SK-N-MC (cell line): ENCODE data around the gene KCNJ10.

Experiments used
- DNase-seq: peaks from one replicate; pipeline ENCODE4 v3.0.0-alpha.2; 2011; ENCODE audit warnings: low read depth, low spot score
- H3K27ac ChIP-seq: fragments of 200-600 bp; sonication (generic); 2 replicates; pipeline ENCODE4 v1.5.1; 2016; ENCODE audit warnings: mixed run types
- H3K36me3 ChIP-seq: fragments of 200-600 bp; sonication (generic); 2 replicates; pipeline ENCODE4 v1.6.1; 2017; ENCODE audit warnings: antibody characterized with exemption, low read length, mixed read lengths; ENCODE audit not compliant: insufficient read depth
- H3K4me3 ChIP-seq: fragments of 200-600 bp; sonication (generic); 2 replicates; pipeline ENCODE4 v1.5.1; 2016
- H3K9ac ChIP-seq: fragments of 200-600 bp; sonication (generic); 2 replicates; pipeline ENCODE4 v1.8.0; 2017; ENCODE audit warnings: mixed run types, mixed read lengths; ENCODE audit not compliant: insufficient read length
- H3K9me3 ChIP-seq: fragments of 200-600 bp; sonication (generic); 2 replicates; pipeline ENCODE4 v1.6.1; 2017; ENCODE audit warnings: low read depth, mild to moderate bottlenecking, antibody characterized with exemption, low read length, moderate library complexity, mixed read lengths
- EZH2 ChIP-seq: fragments of 200-600 bp; sonication (generic); IDR thresholded peaks from one replicate; pipeline ENCODE4 v1.6.1; 2017; ENCODE audit warnings: antibody characterized with exemption
- FOXP2 ChIP-seq: optimal IDR thresholded peaks from 2 replicates; pipeline ENCODE3; 2011; ENCODE audit warnings: mild to moderate bottlenecking, moderate library complexity; ENCODE audit not compliant: insufficient read depth; ENCODE audit errors: extremely low read length, control extremely low read depth
- POLR2AphosphoS5 ChIP-seq: IDR thresholded peaks from 2 replicates; pipeline ENCODE4 v1.6.1; 2012; ENCODE audit warnings: mild to moderate bottlenecking, low read depth, low read length, borderline replicate concordance

Gene KCNJ10

DNA sequence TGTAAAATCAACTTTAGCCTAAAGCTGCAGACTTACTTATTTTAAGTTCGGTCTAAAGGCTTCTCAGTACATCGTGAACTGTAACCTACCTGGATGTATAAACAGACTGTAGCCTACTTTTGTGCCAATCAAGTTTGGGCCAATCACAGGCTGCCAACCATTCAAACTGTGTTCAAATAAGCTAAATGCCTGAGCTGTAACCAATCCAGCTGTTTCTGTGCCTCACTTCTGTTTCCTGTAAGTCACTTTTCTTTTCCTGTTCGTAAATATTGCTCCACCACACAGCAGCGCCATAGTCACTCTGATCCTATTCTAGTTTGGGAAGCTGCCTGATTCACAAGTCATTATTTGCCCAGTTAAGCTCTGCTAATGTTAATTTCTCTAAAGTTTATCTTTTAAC, 78.4 kb downstream of the KCNJ10 start:
- TF ChIP-seq FOXP2 (no peak), EZH2 (no peak), POLR2AphosphoS5 (no peak)
- Histone ChIP-seq H3K4me3 (peak overlapping the region; percentile 44), H3K36me3 (no peaks in the 10 kb centered on the region), H3K27ac (no peak overlapping the region), H3K9ac (no peak overlapping the region), H3K9me3 (no peaks in the 10 kb centered on the region)
- no peak for DNase-seq

- TF ChIP-seq FOXP2, result no peak
- no peak for TF ChIP-seq POLR2AphosphoS5
- TF ChIP-seq EZH2, result no peak
- Histone ChIP-seq H3K9me3 (no peaks in the 10 kb centered on the region), H3K36me3 (no peaks in the 10 kb centered on the region), H3K9ac (no peak overlapping the region), H3K4me3 (no peak overlapping the region), H3K27ac (no peak overlapping the region)
- no peak for DNase-seq
These were observed 80.0 kb downstream of the KCNJ10 start for GRCh38 chr1:159990005-159990404.

DNA sequence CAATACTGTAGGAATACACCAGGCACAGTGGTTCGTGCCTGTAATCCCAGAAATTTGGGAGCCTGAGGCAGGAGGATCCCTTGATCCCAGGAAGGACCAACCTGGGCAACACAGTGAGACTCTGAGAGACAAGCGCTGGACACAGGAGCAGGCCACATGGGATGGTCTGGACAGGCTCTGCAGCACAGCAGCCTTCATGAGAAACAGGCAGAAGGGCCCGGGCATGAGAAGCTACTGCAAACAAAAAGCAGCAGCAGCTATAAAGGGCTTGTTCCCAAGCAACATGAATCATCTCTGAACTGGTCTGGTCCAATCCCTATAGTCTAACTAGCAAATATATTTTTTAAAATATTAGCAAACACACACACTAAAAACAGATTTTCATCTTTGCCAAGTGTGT, 80.4 kb downstream of the KCNJ10 start:
- no peak overlapping the region for H3K9ac ChIP-seq
- no peak overlapping the region for H3K27ac ChIP-seq
- no peak overlapping the region for H3K4me3 ChIP-seq
- TF ChIP-seq FOXP2, result no peak
- TF ChIP-seq POLR2AphosphoS5, result no peak
- no peak for TF ChIP-seq EZH2
- no peaks in the 10 kb centered on the region for H3K9me3 ChIP-seq
- no peaks in the 10 kb centered on the region for H3K36me3 ChIP-seq
- DNase-seq, result no peak

GRCh38 chr1:159988006-159988405, 82.0 kb downstream of the KCNJ10 start:
- no peaks in the 10 kb centered on the region for H3K36me3 ChIP-seq
- no peak overlapping the region for H3K9ac ChIP-seq
- TF ChIP-seq POLR2AphosphoS5 (no peak), FOXP2 (no peak), EZH2 (no peak)
- no peak overlapping the region for H3K4me3 ChIP-seq
- H3K9me3 ChIP-seq, result no peaks in the 10 kb centered on the region
- no peak for DNase-seq
- H3K27ac ChIP-seq, result no peak overlapping the region

DNA sequence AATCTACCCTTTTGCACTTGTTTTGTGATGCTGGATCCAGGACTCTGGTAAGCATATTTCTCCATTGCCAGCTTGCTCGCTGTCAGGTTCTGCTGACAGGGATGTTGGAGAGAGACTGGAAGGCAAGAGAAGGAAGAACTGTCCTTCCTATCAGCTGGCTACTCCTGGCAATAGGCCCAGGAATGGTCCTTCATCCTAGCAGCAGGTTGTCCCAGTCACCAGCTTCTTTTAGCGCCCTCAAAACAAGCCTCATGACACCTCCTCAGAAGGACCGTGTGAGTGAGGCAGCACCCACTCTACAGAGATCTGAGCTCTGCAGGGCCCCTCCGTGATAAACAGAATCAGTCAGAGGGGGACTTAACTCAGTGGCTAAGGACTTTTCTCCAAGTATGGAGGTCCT, 82.8 kb downstream of the KCNJ10 start:
- Histone ChIP-seq H3K27ac (no peak overlapping the region), H3K9me3 (no peaks in the 10 kb centered on the region), H3K4me3 (no peak overlapping the region), H3K36me3 (no peaks in the 10 kb centered on the region), H3K9ac (no peak overlapping the region)
- DNase-seq, result no peak
- TF ChIP-seq FOXP2 (no peak), EZH2 (no peak), POLR2AphosphoS5 (no peak)

DNA sequence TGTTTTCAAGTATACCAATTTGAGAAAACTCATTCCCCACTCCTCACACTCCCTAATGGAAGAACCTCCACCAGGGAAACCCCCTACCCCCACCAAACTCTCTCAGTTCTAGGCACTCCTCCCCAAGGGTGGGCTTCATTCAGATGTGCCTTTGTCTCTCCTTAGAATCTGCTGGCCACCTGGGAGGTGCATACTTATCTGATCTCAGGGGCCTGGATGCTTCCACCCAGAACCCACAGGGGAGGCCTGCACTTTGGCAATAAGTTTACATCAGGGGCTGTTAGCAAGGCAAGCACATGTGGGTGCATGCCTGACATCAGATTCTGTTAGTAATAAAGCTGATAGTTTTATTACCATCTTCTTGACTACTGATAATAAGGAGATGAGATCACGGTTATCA, 83.4 kb downstream of the KCNJ10 start:
- Histone ChIP-seq H3K36me3 (no peaks in the 10 kb centered on the region), H3K9me3 (no peaks in the 10 kb centered on the region), H3K9ac (no peak overlapping the region), H3K4me3 (no peak overlapping the region), H3K27ac (no peak overlapping the region)
- DNase-seq, result no peak
- TF ChIP-seq POLR2AphosphoS5 (no peak), FOXP2 (no peak), EZH2 (no peak)

GRCh38 chr1:159986093-159986492, 83.9 kb downstream of the KCNJ10 start:
- no peak overlapping the region for H3K27ac ChIP-seq
- no peaks in the 10 kb centered on the region for H3K36me3 ChIP-seq
- H3K9me3 ChIP-seq, result no peaks in the 10 kb centered on the region
- TF ChIP-seq FOXP2, result no peak
- no peak for TF ChIP-seq POLR2AphosphoS5
- no peak overlapping the region for H3K4me3 ChIP-seq
- H3K9ac ChIP-seq, result no peak overlapping the region
- no peak for DNase-seq

DNA sequence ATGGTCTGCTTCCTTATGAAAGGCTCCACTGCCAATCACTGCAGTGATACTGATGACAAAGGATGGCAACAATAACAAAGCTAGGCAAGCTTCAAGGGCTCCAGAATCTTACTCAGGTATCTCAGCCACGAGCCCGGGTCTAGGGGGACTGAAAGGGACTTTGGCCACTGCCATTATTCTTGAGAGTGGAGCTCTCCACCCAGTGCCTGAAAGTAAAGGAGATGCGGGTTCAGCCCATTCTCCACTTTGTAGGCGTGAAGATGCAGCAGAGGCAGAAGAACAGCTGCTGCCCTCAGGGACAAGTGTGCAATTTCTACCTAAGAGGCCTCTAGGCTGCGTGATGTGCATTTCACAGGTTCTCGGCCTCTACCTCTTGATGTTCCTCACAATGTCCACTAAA, 84.5 kb downstream of the KCNJ10 start:
- Histone ChIP-seq H3K9ac (no peak overlapping the region), H3K9me3 (no peaks in the 10 kb centered on the region), H3K27ac (no peak overlapping the region), H3K4me3 (no peak overlapping the region), H3K36me3 (no peaks in the 10 kb centered on the region)
- no peak for DNase-seq
- no peak for TF ChIP-seq POLR2AphosphoS5
- no peak for TF ChIP-seq EZH2
- no peak for TF ChIP-seq FOXP2

GRCh38 chr1:159983681-159984080, 86.3 kb downstream of the KCNJ10 start:
- Histone ChIP-seq H3K4me3 (no peak overlapping the region), H3K36me3 (no peaks in the 10 kb centered on the region), H3K9ac (no peak overlapping the region), H3K9me3 (no peaks in the 10 kb centered on the region), H3K27ac (no peak overlapping the region)
- DNase-seq, result no peak
- no peak for TF ChIP-seq FOXP2

DNA sequence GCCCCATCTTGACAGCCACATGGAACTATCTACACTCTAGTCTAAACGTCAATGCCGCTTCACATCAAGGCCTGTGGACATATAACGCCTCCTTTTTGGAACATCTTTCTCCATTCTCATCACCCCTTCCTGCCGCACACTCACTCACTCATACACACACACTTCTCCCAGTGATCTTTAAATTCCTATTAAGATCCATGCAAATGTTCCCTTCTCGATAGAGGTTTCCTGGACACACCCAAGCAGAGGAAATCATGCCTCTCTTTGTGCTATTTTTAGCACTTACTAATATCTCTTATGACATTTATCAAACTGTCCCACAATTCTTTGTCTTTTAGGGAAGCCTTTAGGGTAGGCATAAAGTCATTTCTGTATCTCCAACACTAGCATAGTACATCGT, 87.7 kb downstream of the KCNJ10 start:
- no peak overlapping the region for H3K9ac ChIP-seq
- DNase-seq, result no peak
- H3K36me3 ChIP-seq, result no peaks in the 10 kb centered on the region
- no peaks in the 10 kb centered on the region for H3K9me3 ChIP-seq
- H3K4me3 ChIP-seq, result no peak overlapping the region
- TF ChIP-seq POLR2AphosphoS5 (no peak), FOXP2 (no peak), EZH2 (no peak)
- H3K27ac ChIP-seq, result no peak overlapping the region
